ENCODE measurements around the gene GRIP2.
"Not testable (repeated sequence)": the region's sequence is repeated elsewhere in the genome, so short reads cannot be mapped to it uniquely, and the experiment has no call there.

GRIP2 gene

GRCh38 chr3:14521611-14522010 lies 18.5 kb downstream of the GRIP2 start:
- DNase-seq, result no peak

- DNase-seq, result no peak
These were observed 19.2 kb downstream of the GRIP2 start for GRCh38 chr3:14520967-14521366.

- no peak for DNase-seq
These were observed 20.0 kb downstream of the GRIP2 start for GRCh38 chr3:14520149-14520548.

GRCh38 chr3:14519406-14519805 lies 20.7 kb downstream of the GRIP2 start:
- DNase-seq, result no peak

- DNase-seq, result no peak
These were observed 21.2 kb downstream of the GRIP2 start for GRCh38 chr3:14518893-14519292.

GRCh38 chr3:14518432-14518802 lies 21.7 kb downstream of the GRIP2 start:
- no peak for DNase-seq

GRCh38 chr3:14517601-14518431 lies 22.3 kb downstream of the GRIP2 start:
- no peak for DNase-seq

GRCh38 chr3:14516738-14517345 lies 23.3 kb downstream of the GRIP2 start:
- DNase-seq, result no peak

GRCh38 chr3:14515526-14515925 lies 24.6 kb downstream of the GRIP2 start:
- DNase-seq, result not testable (repeated sequence)

GRCh38 chr3:14514323-14514720 lies 25.8 kb downstream of the GRIP2 start:
- DNase-seq, result no peak

GRCh38 chr3:14513566-14514322 lies 26.4 kb downstream of the GRIP2 start:
- no peak for DNase-seq

- DNase-seq, result no peak
These were observed 27.2 kb downstream of the GRIP2 start for GRCh38 chr3:14512942-14513327.

- no peak for DNase-seq
These were observed 27.7 kb downstream of the GRIP2 start for GRCh38 chr3:14512281-14512941.

- no peak for DNase-seq
These were observed 28.4 kb downstream of the GRIP2 start for GRCh38 chr3:14511623-14512280.

GRCh38 chr3:14510838-14511622 lies 29.1 kb downstream of the GRIP2 start:
- no peak for DNase-seq

GRCh38 chr3:14509796-14510100 lies 30.4 kb downstream of the GRIP2 start:
- DNase-seq, result no peak

GRCh38 chr3:14508966-14509795 lies 31.0 kb downstream of the GRIP2 start:
- peak in 38 of 56 donors; percentile 7 to 77 (median 25) for DNase-seq

GRCh38 chr3:14508505-14508819 lies 31.7 kb downstream of the GRIP2 start:
- DNase-seq, result no peak

GRCh38 chr3:14507757-14508504 lies 32.2 kb downstream of the GRIP2 start:
- no peak for DNase-seq
